HG02970 (cell line): ENCODE measurements around the gene MAN2A2.
"Not testable (repeated sequence)": the region's sequence is repeated elsewhere in the genome, so short reads cannot be mapped to it uniquely, and the experiment has no call there.

Source experiments
- ATAC-seq: cut with Tn5 transposase; IDR thresholded peaks from one replicate; pipeline ENCODE4 v1.9.1; 2021; ENCODE audit warnings: mild to moderate bottlenecking, moderate library complexity, moderate number of reproducible peaks; ENCODE audit not compliant: unreplicated experiment, low FRiP score

Gene MAN2A2

DNA sequence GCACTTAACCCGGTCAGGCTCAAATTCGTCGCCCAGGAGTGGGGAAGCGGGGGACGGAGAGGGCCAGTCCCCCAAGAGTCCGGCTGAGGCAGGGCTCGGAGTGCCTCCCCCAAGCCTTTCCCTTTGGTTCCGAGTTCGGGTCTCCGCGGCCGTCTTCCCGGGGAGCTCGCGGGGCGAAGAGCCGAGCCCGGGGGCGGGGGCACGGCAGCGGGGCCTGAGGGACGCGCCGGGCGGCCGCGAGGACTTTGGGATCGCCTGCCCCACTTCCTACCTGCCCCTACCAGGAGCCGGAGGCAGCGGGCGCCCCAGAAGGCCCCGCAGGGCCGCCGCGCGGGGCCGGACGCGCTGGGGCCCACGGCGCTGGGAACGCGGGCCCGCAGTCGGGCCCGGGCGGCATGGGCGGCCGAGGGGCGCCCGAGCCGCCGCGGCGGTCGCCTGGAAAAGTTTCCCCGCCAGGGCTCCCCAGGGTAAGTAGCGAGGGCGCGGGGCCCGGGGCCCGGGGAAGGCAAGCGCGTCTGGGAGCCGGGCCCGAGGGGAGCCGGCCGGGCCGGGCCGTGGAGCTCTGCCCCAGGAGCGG, 31.9 kb upstream of the MAN2A2 start:
- ATAC-seq, result no peak

DNA sequence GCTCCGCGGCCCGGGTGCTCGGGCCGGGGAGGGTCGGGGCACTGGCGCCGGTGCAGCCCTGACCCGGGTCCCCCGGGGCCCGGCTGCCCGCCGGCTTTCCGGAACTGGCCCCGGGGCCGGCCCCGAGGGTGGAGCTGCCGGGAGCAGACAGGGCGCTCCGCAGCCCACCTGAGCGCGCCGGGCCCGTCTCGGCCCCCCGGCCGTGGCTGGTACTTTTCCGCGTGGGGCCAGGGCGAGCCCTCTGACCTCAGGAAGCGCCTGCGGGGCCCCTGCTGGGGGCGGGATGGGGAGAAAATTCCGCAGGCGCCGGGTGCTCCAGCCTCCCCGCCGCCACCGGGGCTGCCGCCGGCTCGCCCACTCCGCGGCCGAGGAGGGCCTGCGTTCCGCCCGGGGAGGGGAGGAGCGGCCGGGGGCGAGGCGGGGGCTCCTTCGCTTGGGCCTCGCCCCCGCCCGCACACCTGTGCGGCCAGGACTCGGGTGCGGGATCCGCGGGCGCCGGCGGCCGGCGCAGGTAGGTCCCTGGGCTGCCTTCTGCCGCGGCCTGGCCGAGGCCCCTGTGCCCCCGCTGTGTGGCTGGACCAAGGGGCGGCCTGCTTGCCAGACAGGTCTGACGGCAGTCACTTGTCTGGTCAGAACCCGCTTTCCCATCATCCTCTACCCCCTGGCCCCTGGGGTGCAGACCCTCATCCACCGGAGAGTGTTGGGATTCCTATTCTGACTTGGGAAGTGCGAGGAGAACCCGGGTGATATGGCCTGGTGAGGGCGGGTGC, 31.2 kb upstream of the MAN2A2 start:
- no peak for ATAC-seq

DNA sequence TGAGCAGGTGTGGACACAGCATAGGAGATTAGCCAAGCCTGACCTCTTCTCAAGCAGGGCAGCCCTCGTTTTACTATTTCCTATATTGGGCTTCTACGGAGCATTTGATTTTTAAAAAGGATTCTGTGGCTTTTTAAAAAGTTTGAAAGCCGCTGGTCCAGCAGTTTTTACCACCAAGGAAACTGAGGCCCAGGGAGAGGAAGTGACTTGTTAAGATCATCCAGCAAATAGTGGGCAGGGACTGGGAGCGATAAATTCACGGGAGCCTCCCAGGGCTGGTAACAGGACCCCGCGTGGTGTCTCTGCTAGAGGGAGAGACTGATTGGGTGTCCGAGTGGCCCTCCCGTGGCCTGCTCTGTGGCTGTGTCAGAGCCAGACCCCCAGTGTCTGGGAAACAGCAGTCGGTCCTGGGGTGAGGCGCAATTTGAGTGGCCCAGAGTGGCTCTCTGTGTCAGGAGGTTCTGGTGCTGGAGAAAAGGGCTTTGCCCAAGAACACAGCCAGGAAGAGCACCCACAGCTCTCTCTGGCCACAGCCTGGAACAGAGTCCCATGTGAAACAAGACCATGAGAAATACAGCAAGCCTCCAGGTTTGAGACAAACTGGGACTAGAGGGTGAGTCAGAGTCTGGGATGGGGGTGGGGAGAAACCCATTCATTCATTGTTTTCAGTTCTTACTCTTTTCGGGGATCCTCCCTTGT, 30.5 kb upstream of the MAN2A2 start:
- ATAC-seq, result no peak

DNA sequence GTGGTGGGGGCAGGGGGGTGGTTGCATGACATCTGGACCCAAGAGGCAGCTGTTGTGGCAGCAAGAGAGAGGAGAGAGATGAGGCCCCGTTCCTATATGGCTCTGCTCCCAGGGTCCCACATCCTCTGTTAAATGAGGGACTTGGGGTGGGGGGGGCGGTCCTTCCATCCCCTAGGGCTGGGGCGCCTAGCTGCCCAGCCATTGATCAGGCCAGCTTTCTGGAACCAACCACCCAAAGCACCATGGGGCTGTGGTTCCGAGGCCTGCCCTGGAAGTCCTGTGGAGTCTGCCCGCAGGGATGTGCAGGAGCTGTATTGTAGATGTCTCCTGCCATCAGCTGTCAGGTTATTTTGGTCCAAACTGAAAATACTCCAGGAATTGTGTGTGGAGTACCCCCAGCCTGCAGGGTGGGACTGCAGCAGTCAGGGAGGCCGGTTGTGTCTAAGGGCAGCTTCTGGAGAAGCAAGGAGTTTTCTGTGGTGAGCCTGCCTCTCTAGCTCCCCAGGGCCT, 29.6 kb upstream of the MAN2A2 start:
- no peak for ATAC-seq

DNA sequence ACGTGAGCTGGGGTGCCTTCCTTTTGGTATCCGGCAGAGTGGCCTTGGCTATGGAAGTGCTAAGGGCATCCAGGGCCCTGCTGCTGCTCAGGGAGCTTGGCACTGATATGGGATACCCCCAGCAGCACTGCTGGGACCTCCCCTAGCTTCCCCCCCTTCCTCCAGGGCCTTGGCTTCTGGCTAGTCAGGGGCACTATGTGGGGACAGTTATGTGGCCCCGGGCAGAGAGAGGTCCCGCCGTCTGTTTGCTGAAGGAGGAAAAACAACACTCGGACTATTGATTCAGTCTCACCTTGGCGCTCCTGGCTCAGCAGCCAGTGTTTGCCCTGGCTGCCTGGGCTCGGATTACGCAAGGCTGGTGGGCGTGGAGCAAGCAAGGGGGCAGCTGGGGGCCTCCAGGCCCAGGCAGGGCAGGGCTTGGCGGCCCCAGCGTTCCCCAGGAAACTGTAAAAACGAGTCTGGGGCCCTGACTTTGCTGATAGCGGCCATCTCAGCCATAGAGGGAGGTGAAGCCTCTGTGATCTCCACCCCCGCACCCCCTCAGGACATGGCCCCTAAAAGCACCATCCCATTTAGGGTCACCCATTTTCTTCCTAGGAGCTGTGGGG, 29.0 kb upstream of the MAN2A2 start:
- ATAC-seq, result no peak

DNA sequence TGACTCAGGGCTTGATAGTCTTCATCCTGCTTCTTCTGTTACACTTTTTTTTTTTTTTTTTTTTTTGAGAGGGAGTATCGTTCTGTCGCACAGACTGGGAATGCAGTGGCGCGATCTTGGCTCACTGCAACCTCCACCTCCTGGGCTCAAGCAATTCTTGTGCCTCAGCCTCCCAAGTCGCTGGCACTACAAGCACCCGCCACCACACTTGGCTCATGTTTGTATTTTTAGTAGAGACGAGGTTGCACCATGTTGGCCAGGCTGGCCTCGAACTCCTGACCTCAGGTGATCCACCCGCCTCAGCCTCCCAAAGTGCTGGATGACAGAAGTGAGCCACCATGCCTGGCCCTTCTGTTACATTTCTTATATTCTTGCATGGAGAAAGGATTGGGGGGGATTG, 28.1 kb upstream of the MAN2A2 start:
- ATAC-seq, result not testable (repeated sequence)

DNA sequence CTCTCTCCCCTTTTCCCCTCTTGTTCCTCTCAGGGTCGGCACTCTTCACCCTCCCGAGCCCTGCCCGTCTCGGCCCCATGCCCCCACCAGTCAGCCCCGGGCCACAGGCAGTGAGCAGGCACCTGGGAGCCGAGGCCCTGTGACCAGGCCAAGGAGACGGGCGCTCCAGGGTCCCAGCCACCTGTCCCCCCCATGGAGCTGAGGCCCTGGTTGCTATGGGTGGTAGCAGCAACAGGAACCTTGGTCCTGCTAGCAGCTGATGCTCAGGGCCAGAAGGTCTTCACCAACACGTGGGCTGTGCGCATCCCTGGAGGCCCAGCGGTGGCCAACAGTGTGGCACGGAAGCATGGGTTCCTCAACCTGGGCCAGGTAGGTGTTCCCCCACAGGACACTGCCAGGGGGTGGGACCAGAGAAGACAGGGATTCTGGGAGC, 27.5 kb upstream of the MAN2A2 start:
- no peak for ATAC-seq

DNA sequence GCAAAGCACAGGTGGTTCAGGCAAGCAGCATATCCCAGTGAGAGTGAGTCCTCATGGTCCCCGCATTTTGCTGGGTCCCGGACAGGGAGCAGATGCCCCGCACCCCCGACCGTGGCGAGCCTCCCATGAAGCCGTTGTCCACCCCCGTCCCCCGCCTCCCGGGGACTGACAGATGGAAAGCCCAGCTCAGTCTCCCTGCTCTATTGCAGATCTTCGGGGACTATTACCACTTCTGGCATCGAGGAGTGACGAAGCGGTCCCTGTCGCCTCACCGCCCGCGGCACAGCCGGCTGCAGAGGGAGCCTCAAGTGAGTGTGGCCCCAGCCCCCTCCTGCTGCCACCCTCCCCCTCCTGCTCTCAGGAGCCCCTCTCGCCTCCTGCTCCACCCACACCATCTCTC, 27.1 kb upstream of the MAN2A2 start:
- no peak for ATAC-seq

DNA sequence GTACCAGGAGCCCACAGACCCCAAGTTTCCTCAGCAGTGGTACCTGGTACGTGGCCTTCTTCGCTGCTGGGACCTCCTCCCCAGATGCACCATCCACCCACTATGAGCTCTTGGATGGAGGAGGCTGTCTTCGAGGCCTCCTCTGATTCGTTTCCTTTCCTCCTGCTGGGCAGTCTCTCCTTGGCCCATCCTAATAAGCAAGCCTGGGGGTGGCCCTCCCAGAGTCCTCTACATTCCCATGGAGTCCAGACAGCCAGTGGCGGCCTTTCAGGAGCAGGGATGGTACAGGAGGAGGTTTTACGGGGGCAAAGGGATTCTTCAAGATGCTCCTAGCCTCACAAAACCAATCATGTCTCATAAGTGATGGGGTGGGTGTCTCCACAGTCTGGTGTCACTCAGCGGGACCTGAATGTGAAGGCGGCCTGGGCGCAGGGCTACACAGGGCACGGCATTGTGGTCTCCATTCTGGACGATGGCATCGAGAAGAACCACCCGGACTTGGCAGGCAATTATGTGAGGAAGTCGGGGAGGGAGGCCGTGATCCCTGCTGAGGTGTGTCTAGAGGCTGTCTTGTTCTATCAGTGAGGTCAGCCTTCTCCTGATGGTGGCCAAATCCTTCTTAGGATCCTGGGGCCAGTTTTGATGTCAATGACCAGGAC, 26.5 kb upstream of the MAN2A2 start:
- ATAC-seq, result no peak

DNA sequence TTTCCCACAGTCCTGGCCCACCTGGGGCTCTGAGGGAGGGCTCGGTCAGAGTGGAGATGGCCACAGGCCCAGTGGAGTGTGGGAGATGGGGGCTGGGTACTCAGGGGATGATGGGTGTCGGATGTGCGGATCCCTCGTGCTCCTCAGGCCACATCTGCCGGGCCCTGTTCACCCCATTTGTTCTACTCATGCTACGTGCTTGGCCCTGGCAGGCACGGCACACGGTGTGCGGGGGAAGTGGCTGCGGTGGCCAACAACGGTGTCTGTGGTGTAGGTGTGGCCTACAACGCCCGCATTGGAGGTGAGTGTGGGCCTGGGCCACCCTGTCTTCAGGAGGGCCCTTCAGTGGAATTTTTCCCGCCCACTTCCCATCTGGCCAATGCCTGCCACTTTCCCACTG, 25.8 kb upstream of the MAN2A2 start:
- ATAC-seq, result no peak

DNA sequence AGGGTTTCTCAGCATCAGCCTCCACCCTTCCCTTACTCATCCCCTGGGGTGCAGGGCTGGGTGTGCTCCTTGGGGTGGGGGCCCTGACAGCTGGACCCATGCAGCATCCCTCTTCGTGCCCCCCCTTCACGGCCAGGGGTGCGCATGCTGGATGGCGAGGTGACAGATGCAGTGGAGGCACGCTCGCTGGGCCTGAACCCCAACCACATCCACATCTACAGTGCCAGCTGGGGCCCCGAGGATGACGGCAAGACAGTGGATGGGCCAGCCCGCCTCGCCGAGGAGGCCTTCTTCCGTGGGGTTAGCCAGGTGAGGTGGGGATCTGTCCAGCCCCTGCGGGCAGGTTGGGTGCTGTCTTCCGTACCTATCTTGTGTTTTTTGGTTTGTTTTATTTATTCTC, 25.1 kb upstream of the MAN2A2 start:
- ATAC-seq, result no peak

DNA sequence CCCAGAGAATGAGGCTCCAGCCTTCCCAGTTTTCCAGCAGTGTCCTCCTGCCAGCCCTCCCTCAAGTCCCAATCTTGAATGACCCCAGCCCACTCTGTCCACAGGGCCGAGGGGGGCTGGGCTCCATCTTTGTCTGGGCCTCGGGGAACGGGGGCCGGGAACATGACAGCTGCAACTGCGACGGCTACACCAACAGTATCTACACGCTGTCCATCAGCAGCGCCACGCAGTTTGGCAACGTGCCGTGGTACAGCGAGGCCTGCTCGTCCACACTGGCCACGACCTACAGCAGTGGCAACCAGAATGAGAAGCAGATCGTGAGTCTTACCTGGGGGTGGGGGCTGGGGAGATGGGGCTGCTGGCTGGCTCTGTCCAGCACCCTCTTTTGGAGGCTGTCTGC, 24.4 kb upstream of the MAN2A2 start:
- no peak for ATAC-seq

DNA sequence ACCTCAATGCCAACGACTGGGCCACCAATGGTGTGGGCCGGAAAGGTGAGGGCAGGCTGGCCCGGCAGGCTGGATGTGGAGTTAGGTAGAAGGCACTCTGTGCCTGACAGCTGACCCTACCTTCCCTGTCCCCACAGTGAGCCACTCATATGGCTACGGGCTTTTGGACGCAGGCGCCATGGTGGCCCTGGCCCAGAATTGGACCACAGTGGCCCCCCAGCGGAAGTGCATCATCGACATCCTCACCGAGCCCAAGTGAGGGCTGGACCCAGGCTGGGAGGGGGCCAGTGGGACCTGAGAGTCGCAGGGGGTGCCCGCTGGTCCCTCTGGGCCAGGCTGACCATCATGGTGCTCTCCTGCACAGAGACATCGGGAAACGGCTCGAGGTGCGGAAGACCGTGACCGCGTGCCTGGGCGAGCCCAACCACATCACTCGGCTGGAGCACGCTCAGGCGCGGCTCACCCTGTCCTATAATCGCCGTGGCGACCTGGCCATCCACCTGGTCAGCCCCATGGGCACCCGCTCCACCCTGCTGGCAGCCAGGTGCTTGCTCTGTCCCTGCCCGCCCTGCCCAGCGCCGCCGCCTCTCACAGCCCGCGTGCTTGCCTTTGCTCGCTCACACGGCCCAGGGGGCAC, 23.3 kb upstream of the MAN2A2 start:
- no peak for ATAC-seq

DNA sequence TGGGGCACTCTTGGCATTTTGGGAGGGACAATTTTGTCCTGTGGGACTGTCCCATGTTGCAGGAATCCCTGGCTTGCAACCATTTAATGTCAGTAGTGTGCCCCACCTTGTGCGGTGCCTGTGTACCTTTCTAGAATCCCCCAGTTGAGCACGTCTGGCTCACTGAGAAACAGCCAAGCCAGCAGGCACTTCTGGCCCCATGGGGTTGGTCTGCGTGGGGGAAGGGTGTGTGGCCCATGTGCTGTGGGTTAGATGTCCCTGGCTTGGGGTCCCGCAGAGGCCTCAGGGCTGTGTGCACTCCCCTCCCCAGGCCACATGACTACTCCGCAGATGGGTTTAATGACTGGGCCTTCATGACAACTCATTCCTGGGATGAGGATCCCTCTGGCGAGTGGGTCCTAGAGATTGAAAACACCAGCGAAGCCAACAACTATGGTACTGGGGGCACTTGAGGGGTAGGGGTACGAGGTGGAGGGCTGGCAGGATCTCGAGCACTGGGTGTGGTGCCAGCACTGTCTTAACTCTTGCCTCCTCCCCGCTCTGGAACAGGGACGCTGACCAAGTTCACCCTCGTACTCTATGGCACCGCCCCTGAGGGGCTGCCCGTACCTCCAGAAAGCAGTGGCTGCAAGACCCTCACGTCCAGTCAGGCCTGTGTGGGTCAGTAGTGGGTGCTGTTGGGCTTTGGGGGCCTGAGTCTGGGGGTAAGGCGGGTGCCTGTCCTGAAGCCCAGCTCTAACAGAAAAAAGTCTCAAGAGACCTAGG, 22.5 kb upstream of the MAN2A2 start:
- ATAC-seq, result no peak

DNA sequence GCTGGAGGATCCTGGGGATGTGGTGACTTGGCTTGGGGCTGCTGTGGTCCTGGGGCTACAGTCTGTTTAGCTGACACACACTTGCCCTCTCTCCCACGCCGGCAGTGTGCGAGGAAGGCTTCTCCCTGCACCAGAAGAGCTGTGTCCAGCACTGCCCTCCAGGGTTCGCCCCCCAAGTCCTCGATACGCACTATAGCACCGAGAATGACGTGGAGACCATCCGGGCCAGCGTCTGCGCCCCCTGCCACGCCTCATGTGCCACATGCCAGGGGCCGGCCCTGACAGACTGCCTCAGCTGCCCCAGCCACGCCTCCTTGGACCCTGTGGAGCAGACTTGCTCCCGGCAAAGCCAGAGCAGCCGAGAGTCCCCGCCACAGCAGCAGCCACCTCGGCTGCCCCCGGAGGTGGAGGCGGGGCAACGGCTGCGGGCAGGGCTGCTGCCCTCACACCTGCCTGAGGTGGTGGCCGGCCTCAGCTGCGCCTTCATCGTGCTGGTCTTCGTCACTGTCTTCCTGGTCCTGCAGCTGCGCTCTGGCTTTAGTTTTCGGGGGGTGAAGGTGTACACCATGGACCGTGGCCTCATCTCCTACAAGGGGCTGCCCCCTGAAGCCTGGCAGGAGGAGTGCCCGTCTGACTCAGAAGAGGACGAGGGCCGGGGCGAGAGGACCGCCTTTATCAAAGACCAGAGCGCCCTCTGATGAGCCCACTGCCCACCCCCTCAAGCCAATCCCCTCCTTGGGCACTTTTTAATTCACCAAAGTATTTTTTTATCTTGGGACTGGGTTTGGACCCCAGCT, 21.7 kb upstream of the MAN2A2 start:
- ATAC-seq, result no peak

DNA sequence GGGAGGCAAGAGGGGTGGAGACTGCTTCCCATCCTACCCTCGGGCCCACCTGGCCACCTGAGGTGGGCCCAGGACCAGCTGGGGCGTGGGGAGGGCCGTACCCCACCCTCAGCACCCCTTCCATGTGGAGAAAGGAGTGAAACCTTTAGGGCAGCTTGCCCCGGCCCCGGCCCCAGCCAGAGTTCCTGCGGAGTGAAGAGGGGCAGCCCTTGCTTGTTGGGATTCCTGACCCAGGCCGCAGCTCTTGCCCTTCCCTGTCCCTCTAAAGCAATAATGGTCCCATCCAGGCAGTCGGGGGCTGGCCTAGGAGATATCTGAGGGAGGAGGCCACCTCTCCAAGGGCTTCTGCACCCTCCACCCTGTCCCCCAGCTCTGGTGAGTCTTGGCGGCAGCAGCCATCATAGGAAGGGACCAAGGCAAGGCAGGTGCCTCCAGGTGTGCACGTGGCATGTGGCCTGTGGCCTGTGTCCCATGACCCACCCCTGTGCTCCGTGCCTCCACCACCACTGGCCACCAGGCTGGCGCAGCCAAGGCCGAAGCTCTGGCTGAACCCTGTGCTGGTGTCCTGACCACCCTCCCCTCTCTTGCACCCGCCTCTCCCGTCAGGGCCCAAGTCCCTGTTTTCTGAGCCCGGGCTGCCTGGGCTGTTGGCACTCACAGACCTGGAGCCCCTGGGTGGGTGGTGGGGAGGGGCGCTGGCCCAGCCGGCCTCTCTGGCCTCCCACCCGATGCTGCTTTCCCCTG, 21.0 kb upstream of the MAN2A2 start:
- no peak for ATAC-seq

DNA sequence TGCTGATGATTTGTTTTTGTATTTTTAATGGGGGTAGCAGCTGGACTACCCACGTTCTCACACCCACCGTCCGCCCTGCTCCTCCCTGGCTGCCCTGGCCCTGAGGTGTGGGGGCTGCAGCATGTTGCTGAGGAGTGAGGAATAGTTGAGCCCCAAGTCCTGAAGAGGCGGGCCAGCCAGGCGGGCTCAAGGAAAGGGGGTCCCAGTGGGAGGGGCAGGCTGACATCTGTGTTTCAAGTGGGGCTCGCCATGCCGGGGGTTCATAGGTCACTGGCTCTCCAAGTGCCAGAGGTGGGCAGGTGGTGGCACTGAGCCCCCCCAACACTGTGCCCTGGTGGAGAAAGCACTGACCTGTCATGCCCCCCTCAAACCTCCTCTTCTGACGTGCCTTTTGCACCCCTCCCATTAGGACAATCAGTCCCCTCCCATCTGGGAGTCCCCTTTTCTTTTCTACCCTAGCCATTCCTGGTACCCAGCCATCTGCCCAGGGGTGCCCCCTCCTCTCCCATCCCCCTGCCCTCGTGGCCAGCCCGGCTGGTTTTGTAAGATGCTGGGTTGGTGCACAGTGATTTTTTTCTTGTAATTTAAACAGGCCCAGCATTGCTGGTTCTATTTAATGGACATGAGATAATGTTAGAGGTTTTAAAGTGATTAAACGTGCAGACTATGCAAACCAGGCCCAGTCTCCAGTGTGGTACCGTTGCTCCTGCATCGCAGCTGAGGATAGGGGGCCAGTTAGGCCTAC, 20.1 kb upstream of the MAN2A2 start:
- ATAC-seq, result no peak
